GM23338 (cell line): ENCODE data around the gene C20orf141. TPM values are rescaled to one million over a fixed set of nuclear protein-coding genes. Genes with fewer than 3 reads are reported as not detected.

ENCODE experiments used
- ATAC-seq: fragments of 200-7000 bp; cut with Tn5 transposase; 3 replicates; pipeline ENCODE4 v1.9.1; 2020
- DNase-seq: peaks from one replicate; pipeline ENCODE4 v3.0.0-alpha.2; 2015; ENCODE audit warnings: low spot score
- H2AFZ ChIP-seq: fragments of 200-600 bp; sonication (generic); 2 replicates; pipeline ENCODE4 v1.8.0; 2016; ENCODE audit warnings: antibody characterized with exemption, mild to moderate bottlenecking, moderate library complexity
- H3F3A ChIP-seq: fragments of 200-600 bp; sonication (generic); replicated peaks from 2 replicates; pipeline ENCODE4 v1.8.0; 2017; ENCODE audit warnings: antibody characterized with exemption, mixed run types, low read depth
- H3K27ac ChIP-seq: fragments of 200-600 bp; sonication (generic); 2 replicates; pipeline ENCODE4 v1.6.1; 2016; ENCODE audit warnings: low read depth
- H3K27me3 ChIP-seq: fragments of 200-600 bp; sonication (generic); 2 replicates; pipeline ENCODE4 v1.8.0; 2016; ENCODE audit warnings: mild to moderate bottlenecking, mixed run types, moderate library complexity; ENCODE audit not compliant: insufficient read depth
- H3K36me3 ChIP-seq: fragments of 200-600 bp; sonication (generic); 2 replicates; pipeline ENCODE4 v1.8.0; 2016; ENCODE audit warnings: mild to moderate bottlenecking; ENCODE audit not compliant: insufficient read depth
- H3K4me1 ChIP-seq: fragments of 200-600 bp; sonication (generic); 2 replicates; pipeline ENCODE4 v1.8.0; 2016; ENCODE audit warnings: mild to moderate bottlenecking, moderate library complexity; ENCODE audit not compliant: insufficient read depth
- H3K4me2 ChIP-seq: fragments of 200-600 bp; sonication (generic); 2 replicates; pipeline ENCODE4 v1.7.1; 2017; ENCODE audit warnings: mixed run types
- H3K4me3 ChIP-seq: fragments of 200-600 bp; sonication (generic); 2 replicates; pipeline ENCODE4 v1.6.1; 2016; ENCODE audit warnings: mixed run types
- H3K79me2 ChIP-seq: fragments of 200-600 bp; sonication (generic); replicated peaks from 2 replicates; pipeline ENCODE4 v1.8.0; 2017; ENCODE audit warnings: mild to moderate bottlenecking; ENCODE audit not compliant: insufficient read depth
- H3K9me2 ChIP-seq: fragments of 200-600 bp; sonication (generic); 2 replicates; pipeline ENCODE4 v1.8.0; 2017; ENCODE audit not compliant: insufficient read depth
- H4K20me1 ChIP-seq: fragments of 200-600 bp; sonication (generic); replicated peaks from 2 replicates; pipeline ENCODE4 v1.8.0; 2017; ENCODE audit warnings: mild to moderate bottlenecking; ENCODE audit not compliant: insufficient read depth
- H3K27ac Mint-ChIP-seq: 2 replicates; pipeline ENCODE4 v1.8.0; 2020; ENCODE audit warnings: inconsistent platforms, mild to moderate bottlenecking, moderate library complexity, mixed read lengths
- H3K27me3 Mint-ChIP-seq: 3 replicates; pipeline ENCODE4 v1.8.0; 2022; ENCODE audit warnings: low read depth, mild to moderate bottlenecking, moderate library complexity, mixed read lengths, inconsistent platforms; ENCODE audit not compliant: insufficient read depth, poor library complexity
- H3K36me3 Mint-ChIP-seq: 3 replicates; pipeline ENCODE4 v1.8.0; 2021; ENCODE audit warnings: low read depth, mild to moderate bottlenecking, inconsistent platforms, moderate library complexity, mixed read lengths
- H3K4me1 Mint-ChIP-seq: 3 replicates; pipeline ENCODE4 v1.8.0; 2020; ENCODE audit warnings: mild to moderate bottlenecking, inconsistent platforms, mixed read lengths
- H3K4me3 Mint-ChIP-seq: 3 replicates; pipeline ENCODE4 v1.8.0; 2021; ENCODE audit warnings: moderate library complexity, mild to moderate bottlenecking, inconsistent platforms, mixed read lengths
- H3K9me3 Mint-ChIP-seq: 3 replicates; pipeline ENCODE4 v1.8.0; 2020; ENCODE audit warnings: moderate library complexity, mild to moderate bottlenecking, inconsistent platforms, mixed read lengths
- CTCF ChIP-seq, 2 experiments: fragments of 200-600 bp in 1 of 2; sonication (generic) in 1 of 2; conservative IDR thresholded peaks; 2 replicates each; pipeline versions ENCODE4 v1.5.1 to v1.6.1; 2016 to 2017; ENCODE audit warnings: antibody characterized with exemption in 2 of 2, low read depth in 2 of 2, mild to moderate bottlenecking in 2 of 2, moderate library complexity in 1 of 2
- ETS1 ChIP-seq: IDR thresholded peaks from 2 replicates; pipeline ENCODE4 v1.6.1; 2016; ENCODE audit warnings: antibody characterized with exemption
- EZH2 ChIP-seq: fragments of 200-600 bp; sonication (generic); IDR thresholded peaks from one replicate; pipeline ENCODE4 v1.8.0; 2017; ENCODE audit warnings: antibody characterized with exemption, mild to moderate bottlenecking, low read depth; ENCODE audit not compliant: unreplicated experiment
- ZNF114 ChIP-seq: fragments of 250-450 bp; sonication (Bioruptor Pico); IDR thresholded peaks from 2 replicates; pipeline ENCODE4 v1.5.0; 2020; ENCODE audit warnings: mild to moderate bottlenecking, moderate library complexity
- ZNF331 ChIP-seq: fragments of 250-450 bp; sonication (Bioruptor Pico); IDR thresholded peaks from 2 replicates; pipeline ENCODE4 v1.5.0; 2020; ENCODE audit warnings: low read depth, mild to moderate bottlenecking, moderate library complexity
- polyA plus RNA-seq: library from polyadenylated mRNA; unstranded; fragments of >200 nt; fragmentation: Nextera tagmentation; extraction: Ambion mirVana; gene quantifications from 2 replicates; pipeline ENCODE4 v1.2.1, GENCODE V29; 2016
- total RNA-seq: library from RNA; depleted of rRNA; stranded (reverse); fragments of >200 nt; shearing (Covaris generic); gene quantifications from 2 replicates; pipeline ENCODE4 v1.2.3, GENCODE V29; 2014

The C20orf141 gene
- total and polyA plus RNA-seq, 2 experiments from 2014 or later: not detected

- H4K20me1 ChIP-seq: peaks cover 3% of the 10 kb centered on the region; the same call in 1 of the 2 replicates
- DNase-seq: peak; percentile 17
- H3K4me3 ChIP-seq: peak overlapping the region; percentile 79
- H3K27me3 ChIP-seq: peaks cover 54% of the 10 kb centered on the region
- no peak; the same call in 1 of the 3 replicates for ATAC-seq
- no peaks in the 10 kb centered on the region for H3K9me3 Mint-ChIP-seq
- H3K4me3 Mint-ChIP-seq: peak overlapping the region; percentile 97
- TF ChIP-seq ZNF114 (CRISPR knock-in tag) (no peak), CTCF (conservative IDR thresholded peaks at IDR 0.05; ENCODE audit: low read depth in 2 of 2) (no peak), ZNF331 (CRISPR knock-in tag) (no peak), ETS1 (no peak)
- H2AFZ ChIP-seq: peak overlapping the region; percentile 97
- H3K4me1 Mint-ChIP-seq: peaks cover 27% of the 10 kb centered on the region
- H3F3A ChIP-seq: 0 out of 2 replicates have a peak, but pooled peaks cover 4% of the 10 kb centered on the region
- H3K9me2 ChIP-seq: no peaks in the 10 kb centered on the region
- no peak overlapping the region for H3K27ac Mint-ChIP-seq
- H3K4me2 ChIP-seq: peak overlapping the region; percentile 98
- peaks cover 47% of the 10 kb centered on the region for H3K27me3 Mint-ChIP-seq
- H3K36me3 ChIP-seq: no peaks in the 10 kb centered on the region
- H3K4me1 ChIP-seq: peaks cover 20% of the 10 kb centered on the region
- no peak overlapping the region for H3K27ac ChIP-seq
- peaks cover 33% of the 10 kb centered on the region for H3K36me3 Mint-ChIP-seq
- no peaks in the 10 kb centered on the region for H3K79me2 ChIP-seq
These were observed 15.5 kb upstream of the C20orf141 start for GRCh38 chr20:2799271-2799670.

DNA sequence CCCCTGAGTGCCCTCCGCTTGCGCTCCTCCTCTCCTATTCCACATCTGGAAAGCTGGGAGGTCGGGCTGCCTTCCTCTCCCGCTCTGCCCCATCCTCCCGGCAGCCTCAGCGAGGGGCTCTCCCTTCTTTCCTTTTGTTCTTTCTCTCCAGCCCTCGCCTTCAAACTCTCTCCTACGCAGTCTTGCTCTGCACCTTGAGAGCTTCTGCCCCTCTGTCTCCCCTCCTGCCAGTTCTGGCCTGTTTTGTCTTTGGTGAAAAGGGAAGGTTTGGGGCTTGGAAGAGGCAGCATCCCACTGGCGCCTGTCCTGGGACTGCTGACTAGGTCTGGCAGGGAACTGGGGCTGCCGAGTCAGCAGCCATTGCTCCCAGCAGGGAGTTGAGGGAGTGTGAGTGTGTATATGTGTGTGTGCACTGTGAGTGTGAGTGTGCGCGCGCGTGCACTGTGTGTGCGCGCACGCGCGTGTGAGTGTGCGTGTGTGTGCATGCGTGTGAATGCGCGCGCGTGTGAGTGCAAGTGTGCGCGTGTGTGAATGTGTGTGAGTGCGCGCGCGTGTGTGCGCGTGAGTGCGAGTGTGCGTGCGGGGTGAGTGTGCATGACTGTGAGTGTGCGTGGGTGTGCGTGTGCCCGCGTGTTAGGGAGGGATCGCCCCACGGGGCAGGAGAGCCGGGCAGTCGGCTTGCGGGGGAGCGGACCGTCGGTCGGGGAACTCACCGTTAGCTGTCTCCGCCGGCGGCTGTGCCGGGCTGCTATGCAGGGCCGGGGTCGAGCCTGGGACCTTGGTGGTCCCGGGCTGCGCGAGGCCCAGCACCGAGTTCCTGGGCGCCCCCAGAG is 14.9 kb upstream of the C20orf141 start:
- Mint-ChIP-seq H3K4me3 (peak overlapping the region; percentile 97), H3K27me3 (peaks cover 51% of the 10 kb centered on the region), H3K9me3 (no peaks in the 10 kb centered on the region), H3K27ac (peak overlapping the region; percentile 81), H3K36me3 (peaks cover 32% of the 10 kb centered on the region), H3K4me1 (peaks cover 30% of the 10 kb centered on the region)
- Histone ChIP-seq H3K79me2 (no peaks in the 10 kb centered on the region), H3K27ac (no peak overlapping the region), H3K27me3 (peaks cover 60% of the 10 kb centered on the region), H3K9me2 (no peaks in the 10 kb centered on the region), H3K4me3 (peak overlapping the region; percentile 79), H3K36me3 (no peaks in the 10 kb centered on the region), H3F3A (0 out of 2 replicates have a peak, but pooled peaks cover 4% of the 10 kb centered on the region), H3K4me2 (peak overlapping the region; percentile 98), H4K20me1 (peaks cover 3% of the 10 kb centered on the region; the same call in 1 of the 2 replicates), H2AFZ (peak overlapping the region; percentile 97), H3K4me1 (peaks cover 24% of the 10 kb centered on the region)
- TF ChIP-seq ETS1 (no peak), EZH2 (peak; percentile 44)
- ATAC-seq (peak; percentile 44), DNase-seq (peak; percentile 56)
